Loucy (cell line): ENCODE data around the gene ASTN2.

Experiments
- EZH2phosphoT487 ChIP-seq: fragments of 200-600 bp; IDR thresholded peaks from 2 replicates; pipeline ENCODE4 v1.6.1; 2018; ENCODE audit warnings: antibody characterized with exemption, mild to moderate bottlenecking, moderate library complexity, borderline replicate concordance
- TF ChIP-seq, protein P1 (sequence below): fragments of 200-600 bp; sonication (generic); conservative IDR thresholded peaks from 2 replicates; pipeline ENCODE4 v1.5.1; 2014; ENCODE audit warnings: mild to moderate bottlenecking, antibody characterized with exemption, low read length

DNA sequence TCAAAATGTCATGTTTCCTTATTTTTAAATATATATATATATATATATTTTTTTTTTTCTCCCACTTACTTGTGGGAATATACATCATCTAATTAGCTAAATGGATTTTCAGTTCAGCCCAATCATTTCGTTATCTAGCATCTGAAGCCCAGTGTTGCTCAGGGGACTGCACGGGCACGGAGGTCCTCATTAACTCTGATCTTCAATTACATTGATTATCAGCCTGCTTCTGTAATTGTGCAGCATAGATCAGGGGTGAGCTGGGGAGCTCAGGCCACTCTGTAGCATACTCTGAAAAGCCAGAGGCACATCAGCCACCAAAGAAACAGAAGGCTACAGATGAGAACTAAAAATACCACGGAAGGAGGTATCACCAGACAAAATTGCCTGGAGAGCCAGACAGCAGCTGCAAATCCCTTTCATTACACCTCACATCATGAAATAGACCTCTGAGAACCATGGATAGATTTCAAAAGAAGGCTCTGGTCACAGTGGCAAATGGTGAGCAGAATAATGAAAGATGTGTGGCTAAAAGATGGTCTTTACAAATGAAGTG is 401.3 kb downstream of the ASTN2 start:
- TF ChIP-seq EZH2phosphoT487 = no peak
- TF ChIP-seq, protein P1, sequence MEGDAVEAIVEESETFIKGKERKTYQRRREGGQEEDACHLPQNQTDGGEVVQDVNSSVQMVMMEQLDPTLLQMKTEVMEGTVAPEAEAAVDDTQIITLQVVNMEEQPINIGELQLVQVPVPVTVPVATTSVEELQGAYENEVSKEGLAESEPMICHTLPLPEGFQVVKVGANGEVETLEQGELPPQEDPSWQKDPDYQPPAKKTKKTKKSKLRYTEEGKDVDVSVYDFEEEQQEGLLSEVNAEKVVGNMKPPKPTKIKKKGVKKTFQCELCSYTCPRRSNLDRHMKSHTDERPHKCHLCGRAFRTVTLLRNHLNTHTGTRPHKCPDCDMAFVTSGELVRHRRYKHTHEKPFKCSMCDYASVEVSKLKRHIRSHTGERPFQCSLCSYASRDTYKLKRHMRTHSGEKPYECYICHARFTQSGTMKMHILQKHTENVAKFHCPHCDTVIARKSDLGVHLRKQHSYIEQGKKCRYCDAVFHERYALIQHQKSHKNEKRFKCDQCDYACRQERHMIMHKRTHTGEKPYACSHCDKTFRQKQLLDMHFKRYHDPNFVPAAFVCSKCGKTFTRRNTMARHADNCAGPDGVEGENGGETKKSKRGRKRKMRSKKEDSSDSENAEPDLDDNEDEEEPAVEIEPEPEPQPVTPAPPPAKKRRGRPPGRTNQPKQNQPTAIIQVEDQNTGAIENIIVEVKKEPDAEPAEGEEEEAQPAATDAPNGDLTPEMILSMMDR = no peak
